ENCODE measurements around the gene CCSER2.

DNA sequence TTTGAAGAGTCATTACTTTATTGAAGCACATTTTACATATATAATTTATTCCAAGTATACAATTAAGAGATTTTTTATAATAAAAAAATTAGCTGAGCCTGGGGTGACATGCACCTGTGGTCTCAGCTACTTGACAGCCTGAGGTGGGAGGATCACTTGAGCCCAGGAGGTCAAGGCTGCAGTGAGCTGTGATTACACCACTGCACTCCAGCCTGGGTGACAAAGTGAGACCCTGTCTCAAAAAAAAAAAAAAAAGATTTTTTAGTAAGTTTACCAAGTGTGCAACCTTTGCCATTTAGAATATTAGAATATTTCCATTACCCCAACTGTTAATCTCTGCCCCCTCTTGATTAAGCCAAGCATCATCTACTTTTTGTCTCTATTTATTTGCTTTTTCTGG, 196.0 kb downstream of the CCSER2 start:
- TF ChIP-seq, protein P1, sequence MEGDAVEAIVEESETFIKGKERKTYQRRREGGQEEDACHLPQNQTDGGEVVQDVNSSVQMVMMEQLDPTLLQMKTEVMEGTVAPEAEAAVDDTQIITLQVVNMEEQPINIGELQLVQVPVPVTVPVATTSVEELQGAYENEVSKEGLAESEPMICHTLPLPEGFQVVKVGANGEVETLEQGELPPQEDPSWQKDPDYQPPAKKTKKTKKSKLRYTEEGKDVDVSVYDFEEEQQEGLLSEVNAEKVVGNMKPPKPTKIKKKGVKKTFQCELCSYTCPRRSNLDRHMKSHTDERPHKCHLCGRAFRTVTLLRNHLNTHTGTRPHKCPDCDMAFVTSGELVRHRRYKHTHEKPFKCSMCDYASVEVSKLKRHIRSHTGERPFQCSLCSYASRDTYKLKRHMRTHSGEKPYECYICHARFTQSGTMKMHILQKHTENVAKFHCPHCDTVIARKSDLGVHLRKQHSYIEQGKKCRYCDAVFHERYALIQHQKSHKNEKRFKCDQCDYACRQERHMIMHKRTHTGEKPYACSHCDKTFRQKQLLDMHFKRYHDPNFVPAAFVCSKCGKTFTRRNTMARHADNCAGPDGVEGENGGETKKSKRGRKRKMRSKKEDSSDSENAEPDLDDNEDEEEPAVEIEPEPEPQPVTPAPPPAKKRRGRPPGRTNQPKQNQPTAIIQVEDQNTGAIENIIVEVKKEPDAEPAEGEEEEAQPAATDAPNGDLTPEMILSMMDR (IDR thresholded peaks at IDR 0.05) = no peak
- TF ChIP-seq POLR2A (IDR thresholded peaks at IDR 0.05) (no peak), POLR2AphosphoS5 (IDR thresholded peaks at IDR 0.05) (no peak)

All from breast epithelium (tissue), 3 donors.